GM12891 (cell line): ENCODE data around the gene SIK3.

Source experiments
- POLR2A ChIP-seq: IDR thresholded peaks from 2 replicates; pipeline ENCODE4 v1.6.1; 2011; ENCODE audit warnings: low read depth, low read length, control low read depth
- POLR2AphosphoS5 ChIP-seq: IDR thresholded peaks from 2 replicates; pipeline ENCODE4 v1.6.1; 2011; ENCODE audit warnings: low read depth, low read length, control low read depth

DNA sequence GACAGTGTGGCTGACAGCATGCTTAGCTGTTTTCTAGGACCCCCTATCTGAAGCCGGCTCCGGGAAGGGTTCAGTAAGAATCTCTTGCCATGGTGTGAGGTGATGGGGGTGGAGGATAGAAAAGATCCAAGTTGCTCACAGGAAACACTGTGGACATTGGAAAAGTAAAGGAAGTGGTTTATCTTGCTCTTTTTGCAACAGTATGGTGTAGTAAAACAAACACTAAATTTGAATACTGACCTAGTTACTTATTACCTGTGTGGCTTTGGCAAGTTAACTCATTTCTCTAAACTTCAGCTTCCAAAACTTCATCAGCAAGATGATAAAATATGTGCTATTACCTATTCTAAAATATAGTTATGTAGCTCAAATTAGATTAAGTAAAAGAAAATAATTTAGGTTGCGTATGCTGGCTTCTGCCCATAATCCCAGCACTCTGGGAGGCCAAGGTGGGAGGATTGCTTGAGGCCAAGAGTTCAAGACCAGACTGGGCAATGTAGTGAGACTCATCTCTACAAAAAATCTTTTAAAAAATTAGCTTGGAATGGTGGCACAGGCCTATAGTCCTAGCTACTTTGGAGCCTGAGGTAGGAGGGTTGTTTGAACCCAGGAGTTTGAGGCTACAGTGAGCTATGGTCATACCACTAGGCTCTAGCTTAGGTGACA lies 209.2 kb downstream of the SIK3 start:
- TF ChIP-seq POLR2A, result no peak
- no peak for TF ChIP-seq POLR2AphosphoS5
